AG04449 (cell line): ENCODE measurements around the gene MEX3A.
"Not testable (repeated sequence)": the region's sequence is repeated elsewhere in the genome, so short reads cannot be mapped to it uniquely, and the experiment has no call there.

Experiments
- CTCF ChIA-PET: fragments of 350-600 bp; formaldehyde crosslinking; extraction: SDS; loops from one replicate; lab custom pipeline; 2021; ENCODE audit warnings: antibody characterized with exemption; lab: Yijun Ruan, JAX
- POLR2A ChIA-PET: fragments of 400-600, 350-600 bp; formaldehyde crosslinking; extraction: SDS; loops from one replicate; lab custom pipeline; 2020; ENCODE audit warnings: antibody characterized with exemption, inconsistent platforms; lab: Yijun Ruan, JAX
- DNase-seq: peaks from one replicate; pipeline ENCODE4 v3.0.0-alpha.2; 2010; ENCODE audit warnings: low read depth, low spot score
- H3K4me3 ChIP-seq: 2 replicates; pipeline ENCODE4 v1.5.1; 2011; ENCODE audit warnings: low read depth, mild to moderate bottlenecking, control low read depth, low read length
- CTCF ChIP-seq: IDR thresholded peaks from one replicate; pipeline ENCODE4 v1.5.1; 2011; ENCODE audit warnings: mild to moderate bottlenecking, moderate library complexity, low read length, control low read depth, inconsistent platforms; ENCODE audit not compliant: insufficient read depth; ENCODE audit errors: missing control alignments

The MEX3A gene

GRCh38 chr1:156128308-156128653 is 46.0 kb upstream of the MEX3A start:
- no peak for TF ChIP-seq CTCF
- ChIA-PET CTCF (interaction anchor here (1.5 to 46.3 kb wide), 6 partner anchors 9 to 191 kb away, joined by 3 to 1837 read pairs (median 84); partner anchors contain the start of genes LMNA and MEX3A), POLR2A (interaction anchor here (1.0 to 6.8 kb wide), 4 partner anchors 9 to 30 kb away, joined by 3 to 216 read pairs (median 54); partner anchors contain the start of gene LMNA)
- H3K4me3 ChIP-seq, result peak overlapping the region; percentile 44
- DNase-seq, result no peak

- H3K4me3 ChIP-seq, result peak overlapping the region; percentile 48
- POLR2A ChIA-PET, result interaction anchor here (0.7 to 6.8 kb wide), 5 partner anchors 11 to 156 kb away, joined by 3 to 216 read pairs (median 47); partner anchors contain the start of genes LMNA and SMG5
- TF ChIP-seq CTCF, result no peak
- DNase-seq, result peak; percentile 83
- CTCF ChIA-PET, result interaction anchor here (1.8 to 46.3 kb wide), 5 partner anchors 10 to 97 kb away, joined by 8 to 1837 read pairs (median 115); partner anchors contain the start of genes LMNA and MEX3A
These were observed 44.6 kb upstream of the MEX3A start for GRCh38 chr1:156126630-156127534.

- ChIA-PET POLR2A (interaction anchor here (4.5 to 6.8 kb wide), 3 partner anchors 10 to 28 kb away, joined by 47 to 216 read pairs (median 62); partner anchors contain the start of gene LMNA), CTCF (interaction anchor here (0.9 to 46.3 kb wide), 4 partner anchors 9 to 99 kb away, joined by 3 to 1837 read pairs (median 88); partner anchors contain the start of genes LMNA and MEX3A)
- peak overlapping the region; percentile 48 for H3K4me3 ChIP-seq
- TF ChIP-seq CTCF, result peak; percentile 64
- peak; percentile 87 for DNase-seq
These were observed 43.9 kb upstream of the MEX3A start for GRCh38 chr1:156126043-156126629.

- not testable (repeated sequence) for DNase-seq, H3K4me3 ChIP-seq
- POLR2A ChIA-PET, result interaction anchor here (0.6 to 6.8 kb wide), 4 partner anchors 9 to 27 kb away, joined by 4 to 216 read pairs (median 54); partner anchors contain the start of gene LMNA
- CTCF ChIA-PET, result interaction anchor here (0.9 to 46.3 kb wide), 4 partner anchors 8 to 99 kb away, joined by 3 to 1837 read pairs (median 88); partner anchors contain the start of genes LMNA and MEX3A
These were observed 43.3 kb upstream of the MEX3A start for GRCh38 chr1:156125544-156125943.

GRCh38 chr1:156124557-156125483 is 42.6 kb upstream of the MEX3A start:
- H3K4me3 ChIP-seq, result no peak overlapping the region; the same call in 1 of the 2 replicates
- no peak for TF ChIP-seq CTCF
- CTCF ChIA-PET, result interaction anchor here (1.8 to 46.3 kb wide), 4 partner anchors 8 to 29 kb away, joined by 8 to 1837 read pairs (median 88); partner anchors contain the start of genes LMNA and MEX3A

More at GRCh38 chr1:156124557-156125483, 42.6 kb upstream of the MEX3A start:
- POLR2A ChIA-PET, result interaction anchor here (0.6 to 6.8 kb wide), 5 partner anchors 9 to 27 kb away, joined by 4 to 216 read pairs (median 47); partner anchors contain the start of gene LMNA
- no peak for DNase-seq
